ENCODE data around the gene APOBEC3A. TPM values are rescaled to one million over a fixed set of nuclear protein-coding genes. Genes with fewer than 3 reads are reported as not detected.

The APOBEC3A gene
- total and polyA plus RNA-seq, 2 of the 8 experiments (the other 6 are each of a cell fraction or from before 2014, with no cell fraction given), result not detected

DNA sequence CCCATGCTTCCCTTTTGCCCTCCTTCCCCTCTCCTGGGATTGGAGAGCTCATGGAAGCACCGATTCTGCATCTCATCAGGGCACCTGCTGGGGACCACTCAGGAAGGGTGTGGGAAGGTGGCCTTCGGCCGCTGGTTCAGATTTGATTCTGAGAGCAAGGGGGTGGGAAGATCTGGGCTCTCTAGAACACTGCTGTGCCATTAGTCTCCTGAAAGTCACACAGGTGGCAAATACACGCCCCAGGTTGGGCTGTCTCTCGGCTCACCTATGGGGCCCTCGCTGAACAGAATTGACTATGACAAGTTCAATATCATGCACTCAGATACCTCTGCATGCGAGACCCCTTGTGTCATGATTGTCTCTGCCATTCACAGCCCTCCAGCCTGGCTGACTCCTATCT is 12.8 kb upstream of the APOBEC3A start:
- Histone ChIP-seq H2BK20ac (ENCODE audit: low read length) (no peak overlapping the region), H3K14ac (ENCODE audit: insufficient read length) (no peak overlapping the region), H2AK5ac (ENCODE audit: low read depth, low read length) (no peak overlapping the region), H3K23ac (ENCODE audit: insufficient read length) (no peak overlapping the region), H4K20me1 (replicated peaks in 1 of 2; ENCODE audit: control insufficient read depth in 1 of 2, insufficient read depth in 2 of 2, low read length in 2 of 2) (no peaks in the 10 kb centered on the region), H3K4me3 (ENCODE audit: extremely low read depth in 1 of 4, insufficient read depth in 2 of 4, low read depth in 3 of 4, low read length in 4 of 4) (no peak overlapping the region), H3K79me1 (ENCODE audit: low read depth, low read length) (no peaks in the 10 kb centered on the region), H3K23me2 (ENCODE audit: low read depth, low read length) (no peaks in the 10 kb centered on the region), H3K9ac (replicated peaks in 1 of 4; ENCODE audit: extremely low read depth in 1 of 4, low read depth in 3 of 4, low read length in 3 of 4) (no peak overlapping the region), H4K5ac (ENCODE audit: insufficient read length, low read depth, low read length) (no peak overlapping the region), H3K56ac (replicated peaks; ENCODE audit: insufficient read length, low read depth, low read length) (no peak overlapping the region), H3K27ac (ENCODE audit: low read depth, low read length) (no peak overlapping the region), H3K4me1 (replicated peaks in 1 of 4; ENCODE audit: control insufficient read depth in 3 of 4, insufficient read depth in 4 of 4, low read length in 3 of 4) (peaks cover 0 to 3% (median 0%) of the 10 kb centered on the region in 4 experiments; a peak in 4 of 7 replicates), H2BK120ac (replicated peaks; ENCODE audit: low read depth, low read length) (no peak overlapping the region), H2BK5ac (ENCODE audit: low read depth, low read length) (no peak overlapping the region), H3K4me2 (ENCODE audit: insufficient read depth in 1 of 2, low read depth in 2 of 2, low read length in 2 of 2) (no peak overlapping the region), H3K27me3 (replicated peaks in 1 of 4; ENCODE audit: control insufficient read depth in 3 of 4, extremely low read depth in 1 of 4, insufficient read depth in 3 of 4, low read length in 3 of 4) (peaks cover 0 to 5% (median 0%) of the 10 kb centered on the region in 4 experiments; a peak in 2 of 7 replicates), H3K4ac (replicated peaks; ENCODE audit: insufficient read length, low read depth, low read length) (no peak overlapping the region), H3K79me2 (ENCODE audit: control insufficient read depth in 1 of 2, insufficient read depth in 2 of 2, low read length in 2 of 2) (no peaks in the 10 kb centered on the region), H4K8ac (ENCODE audit: extremely low read depth, insufficient read depth, low read length) (no peak overlapping the region; the same call in 1 of the 2 replicates), H2BK15ac (ENCODE audit: low read length) (0 out of 2 replicates have a peak overlapping the region, but pooled peaks have one; percentile 61), H3K36me3 (ENCODE audit: control insufficient read depth in 2 of 4, insufficient read depth in 4 of 4, low read length in 3 of 4) (no peaks in the 10 kb centered on the region), H3K9me3 (ENCODE audit: insufficient read depth in 2 of 2, low read depth in 1 of 2, low read length in 1 of 2) (no peaks in the 10 kb centered on the region), H3K18ac (ENCODE audit: extremely low read depth, low read length) (no peak overlapping the region), H2BK12ac (ENCODE audit: low read depth, low read length) (0 out of 2 replicates have a peak overlapping the region, but pooled peaks have one; percentile 33), H4K91ac (replicated peaks; ENCODE audit: insufficient read length, low read length) (no peak overlapping the region), H2AFZ (ENCODE audit: low read length) (no peak overlapping the region)
- POLR2A ChIA-PET (ENCODE audit: partially characterized antibody), result interaction anchor here (0.7 to 2.1 kb wide), 2 partner anchors 8 to 173 kb away, joined by 3 to 6 read pairs; no protein-coding TSS in a partner anchor
- CTCF ChIA-PET (ENCODE audit: partially characterized antibody), result interaction anchor here (0.6 to 1.5 kb wide), 3 partner anchors 26 to 179 kb away, joined by 3 read pairs; no protein-coding TSS in a partner anchor
- no peak for TF ChIP-seq CBX5 (IDR thresholded peaks at IDR 0.05; ENCODE audit: low read depth, low read length)
- TF ChIP-seq, protein P1, sequence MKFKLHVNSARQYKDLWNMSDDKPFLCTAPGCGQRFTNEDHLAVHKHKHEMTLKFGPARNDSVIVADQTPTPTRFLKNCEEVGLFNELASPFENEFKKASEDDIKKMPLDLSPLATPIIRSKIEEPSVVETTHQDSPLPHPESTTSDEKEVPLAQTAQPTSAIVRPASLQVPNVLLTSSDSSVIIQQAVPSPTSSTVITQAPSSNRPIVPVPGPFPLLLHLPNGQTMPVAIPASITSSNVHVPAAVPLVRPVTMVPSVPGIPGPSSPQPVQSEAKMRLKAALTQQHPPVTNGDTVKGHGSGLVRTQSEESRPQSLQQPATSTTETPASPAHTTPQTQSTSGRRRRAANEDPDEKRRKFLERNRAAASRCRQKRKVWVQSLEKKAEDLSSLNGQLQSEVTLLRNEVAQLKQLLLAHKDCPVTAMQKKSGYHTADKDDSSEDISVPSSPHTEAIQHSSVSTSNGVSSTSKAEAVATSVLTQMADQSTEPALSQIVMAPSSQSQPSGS (IDR thresholded peaks at IDR 0.05; ENCODE audit: low read length), result no peak
- DNase-seq (ENCODE audit: low read depth in 1 of 2, low spot score in 2 of 2) (no peak), FAIRE-seq (no peak)
- WGBS, 2 experiments (ENCODE audit: extremely low coverage in 1 of 2, insufficient coverage in 1 of 2, insufficient read length in 1 of 2, insufficient replicate concordance in 2 of 2, low coverage in 1 of 2, low lambda C conversion rate in 2 of 2, missing lambda C conversion rate in 1 of 2), result 81% methylated on average over 7 of the region's 7 CpGs; no CpG with 5 or more reads in 1 of the 2 experiments
